ENCODE measurements around the gene PODXL2.
A peak's percentile ranks its signal among the peaks of the same experiment; 100 is the strongest.

The PODXL2 gene

DNA sequence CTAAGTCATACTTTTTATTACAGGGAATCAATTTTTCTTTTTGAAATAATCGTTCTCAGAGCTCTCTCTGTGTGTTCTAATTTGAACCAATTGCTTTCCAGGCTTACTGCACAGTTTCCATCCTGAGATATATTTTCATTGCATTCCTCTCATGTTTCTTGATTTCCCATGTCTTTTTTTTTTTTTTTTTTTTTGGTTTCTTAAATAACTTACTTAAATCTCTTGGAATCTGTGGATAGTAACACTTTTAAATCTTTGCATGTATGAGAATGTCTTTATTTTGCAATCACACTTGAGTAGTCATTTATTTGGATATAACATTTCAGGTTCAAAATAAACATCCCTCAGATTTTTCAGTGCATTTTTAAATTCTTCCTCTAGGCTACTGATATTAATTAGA, 29.2 kb downstream of the PODXL2 start:
- DNase-seq (ENCODE audit: low spot score) = no peak

DNA sequence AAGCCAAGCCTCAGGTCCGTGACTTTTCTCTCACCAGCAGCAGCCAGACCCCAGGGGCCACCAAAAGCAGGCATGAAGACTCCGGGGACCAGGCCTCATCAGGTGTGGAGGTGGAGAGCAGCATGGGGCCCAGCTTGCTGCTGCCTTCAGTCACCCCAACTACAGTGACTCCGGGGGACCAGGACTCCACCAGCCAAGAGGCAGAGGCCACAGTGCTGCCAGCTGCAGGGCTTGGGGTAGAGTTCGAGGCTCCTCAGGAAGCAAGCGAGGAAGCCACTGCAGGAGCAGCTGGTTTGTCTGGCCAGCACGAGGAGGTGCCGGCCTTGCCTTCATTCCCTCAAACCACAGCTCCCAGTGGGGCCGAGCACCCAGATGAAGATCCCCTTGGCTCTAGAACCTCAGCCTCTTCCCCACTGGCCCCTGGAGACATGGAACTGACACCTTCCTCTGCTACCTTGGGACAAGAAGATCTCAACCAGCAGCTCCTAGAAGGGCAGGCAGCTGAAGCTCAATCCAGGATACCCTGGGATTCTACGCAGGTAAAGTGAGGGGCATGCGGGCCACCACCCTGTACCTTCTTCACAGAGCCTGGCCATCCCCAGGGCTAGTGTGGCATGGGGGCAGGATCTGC, 31.8 kb downstream of the PODXL2 start:
- DNase-seq (ENCODE audit: low spot score) = peak; percentile 63

DNA sequence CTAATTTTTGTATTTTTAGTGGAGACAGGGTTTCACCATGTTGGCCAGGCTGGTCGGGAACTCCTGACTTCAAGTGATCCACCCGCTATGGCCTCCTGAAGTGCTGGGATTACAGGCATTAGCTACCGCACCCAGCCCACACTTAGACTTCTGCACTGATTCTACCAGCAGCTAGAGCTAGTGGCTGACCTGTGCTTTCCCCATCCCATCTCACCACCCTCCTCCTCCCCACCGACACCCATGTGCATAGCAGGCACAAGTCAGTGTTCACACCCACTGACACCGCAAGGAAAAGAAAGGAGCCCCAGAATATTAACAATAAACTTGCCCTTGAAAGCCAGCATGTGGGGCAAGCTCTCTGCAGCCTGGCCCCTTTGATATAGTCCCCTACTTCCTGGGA, 32.6 kb downstream of the PODXL2 start:
- DNase-seq (ENCODE audit: low spot score) = no peak

DNA sequence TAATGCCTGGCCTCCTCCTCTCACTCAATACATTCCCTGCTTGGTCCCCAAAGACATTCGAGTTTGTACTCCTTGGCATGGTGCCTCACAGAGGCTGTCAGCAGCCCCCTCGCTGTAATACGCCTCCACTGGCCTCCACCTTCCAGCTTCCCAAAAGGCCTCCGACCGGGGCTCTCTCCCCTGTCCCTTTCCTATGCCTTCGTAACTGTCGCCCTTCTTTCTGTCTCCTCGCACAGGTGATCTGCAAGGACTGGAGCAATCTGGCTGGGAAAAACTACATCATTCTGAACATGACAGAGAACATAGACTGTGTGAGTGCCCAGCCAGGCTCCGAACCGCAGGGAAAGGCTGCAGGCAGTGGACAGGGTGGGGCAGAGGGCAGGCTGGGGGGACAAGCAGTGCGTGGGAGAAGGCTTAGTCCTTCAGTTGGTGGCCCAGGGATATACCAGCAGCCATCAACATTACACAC, 33.0 kb downstream of the PODXL2 start:
- peak; percentile 48 for DNase-seq (ENCODE audit: low spot score)

DNA sequence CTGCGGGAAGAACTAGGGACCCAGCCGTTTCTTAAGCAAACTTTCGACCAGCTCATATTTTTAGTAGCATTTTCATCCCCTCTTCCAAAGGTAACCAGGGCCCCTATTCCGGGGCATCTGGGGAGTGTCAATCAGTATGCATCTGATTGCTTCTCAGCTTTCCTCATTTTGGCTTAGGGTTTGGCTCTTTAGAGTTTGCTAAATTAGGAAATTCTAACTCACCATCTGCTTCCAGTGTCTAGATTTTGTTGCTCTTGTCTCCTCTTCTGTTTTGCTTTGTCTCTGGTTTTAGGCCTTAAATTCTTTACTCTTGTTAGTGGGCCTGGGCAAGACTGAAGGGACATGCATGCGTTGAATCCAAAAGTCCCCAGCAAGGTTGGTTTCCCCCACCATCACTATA, 34.2 kb downstream of the PODXL2 start:
- DNase-seq (ENCODE audit: low spot score) = no peak

DNA sequence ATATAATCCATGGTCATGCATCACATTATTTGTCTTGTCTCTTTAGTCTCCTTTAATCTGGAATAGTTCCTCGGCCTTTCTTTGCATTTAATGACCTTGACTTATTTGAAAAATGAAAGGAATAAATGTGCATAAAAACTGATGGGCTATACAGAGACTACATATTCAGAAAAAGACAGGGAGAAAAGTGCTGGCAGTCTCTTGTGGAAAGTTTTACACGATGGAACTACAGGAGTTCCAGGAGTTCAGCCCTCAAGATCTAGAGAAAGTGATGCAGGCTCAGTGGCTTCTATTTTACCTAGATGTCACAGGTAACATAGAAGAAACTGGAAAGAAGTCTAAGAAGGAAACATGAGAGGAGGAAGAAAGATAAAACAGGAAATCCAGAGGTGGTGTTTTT, 36.2 kb downstream of the PODXL2 start:
- DNase-seq (ENCODE audit: low spot score) = no peak

DNA sequence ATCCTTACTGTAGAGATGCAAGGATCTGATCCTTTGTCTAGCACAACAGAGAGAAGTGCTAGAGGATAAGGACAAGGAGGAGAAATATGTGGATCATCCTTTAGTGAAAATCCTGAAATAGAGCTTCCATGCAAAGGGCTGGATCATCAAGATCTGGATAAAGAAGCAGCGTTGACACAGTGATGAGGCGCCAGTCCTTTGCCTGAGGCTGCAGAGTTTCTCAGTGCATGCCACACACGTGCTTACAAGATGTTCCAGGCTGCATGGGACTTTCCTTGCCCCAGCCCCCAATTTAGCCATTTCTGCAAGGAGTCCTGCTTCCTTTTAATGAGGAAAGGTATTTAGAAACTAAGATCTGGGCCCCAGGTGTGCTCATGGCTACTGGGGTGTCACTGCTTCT, 36.6 kb downstream of the PODXL2 start:
- DNase-seq (ENCODE audit: low spot score) = no peak

DNA sequence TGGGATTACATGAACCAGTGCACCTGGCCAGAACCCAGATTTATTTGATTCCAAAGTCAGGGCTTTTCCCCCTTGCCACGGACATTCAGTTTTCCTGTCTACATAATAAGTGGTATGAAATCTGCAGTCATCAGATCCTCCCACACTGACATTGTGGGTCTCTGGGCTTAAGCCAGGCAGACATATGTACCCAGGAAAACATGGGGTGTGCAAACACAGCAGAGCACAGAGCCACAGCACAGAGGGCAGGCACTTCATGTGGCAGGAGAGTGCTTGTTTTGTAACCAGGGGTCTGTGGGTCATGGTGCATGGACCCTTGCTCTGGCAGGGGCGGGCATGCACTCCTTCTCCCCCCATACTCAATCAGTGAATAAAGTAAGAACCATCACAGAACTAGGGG, 37.7 kb downstream of the PODXL2 start:
- peak; percentile 36 for DNase-seq (ENCODE audit: low spot score)

DNA sequence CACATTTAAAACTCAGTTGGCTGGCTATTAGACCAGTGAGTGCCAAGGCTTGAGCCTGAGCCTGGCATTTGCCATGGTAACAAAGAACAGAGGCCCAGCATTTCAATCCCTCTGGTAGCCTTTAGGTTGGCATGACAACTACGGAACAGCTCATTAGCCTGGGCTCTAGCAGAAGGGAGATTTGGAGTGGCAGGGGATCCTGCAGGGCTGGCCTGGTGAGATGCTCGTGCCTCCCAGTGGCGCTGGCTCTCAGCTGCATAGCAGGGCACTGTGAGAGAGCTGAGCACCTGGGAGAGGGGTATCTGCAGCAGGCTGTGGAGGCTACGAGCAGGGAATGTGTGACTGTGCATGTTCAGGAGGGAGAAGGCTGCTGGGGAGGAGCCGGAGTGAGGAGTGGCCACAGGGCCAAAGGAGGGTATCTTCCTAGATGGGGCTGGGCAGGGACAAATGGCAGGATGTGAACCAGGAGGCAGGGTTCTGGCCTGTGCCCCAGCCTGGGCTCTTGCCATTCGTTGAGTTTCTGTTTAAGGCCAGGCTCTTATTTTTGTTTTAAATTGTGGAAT, 38.2 kb downstream of the PODXL2 start:
- peak; percentile 42 for DNase-seq (ENCODE audit: low spot score)

DNA sequence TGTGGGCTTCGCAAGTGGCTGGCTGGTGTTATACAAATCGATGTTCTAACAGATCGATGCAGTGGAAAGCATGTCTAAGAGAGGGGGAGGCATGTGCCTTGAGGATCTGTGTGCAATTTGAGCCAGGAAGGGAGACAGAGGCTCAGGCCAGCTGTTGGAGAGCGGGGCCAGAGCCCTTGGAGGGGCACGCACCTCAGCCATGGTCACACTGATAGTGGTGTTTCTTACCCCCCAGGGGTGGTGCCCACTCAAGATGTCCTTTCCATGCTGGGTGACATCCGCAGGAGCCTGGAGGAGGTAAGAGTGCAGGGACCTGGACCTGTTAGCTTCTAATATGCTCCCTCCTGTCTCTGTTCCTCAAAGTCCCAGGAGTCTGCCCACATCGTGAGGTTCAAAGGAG, 39.9 kb downstream of the PODXL2 start:
- peak; percentile 47 for DNase-seq (ENCODE audit: low spot score)

DNA sequence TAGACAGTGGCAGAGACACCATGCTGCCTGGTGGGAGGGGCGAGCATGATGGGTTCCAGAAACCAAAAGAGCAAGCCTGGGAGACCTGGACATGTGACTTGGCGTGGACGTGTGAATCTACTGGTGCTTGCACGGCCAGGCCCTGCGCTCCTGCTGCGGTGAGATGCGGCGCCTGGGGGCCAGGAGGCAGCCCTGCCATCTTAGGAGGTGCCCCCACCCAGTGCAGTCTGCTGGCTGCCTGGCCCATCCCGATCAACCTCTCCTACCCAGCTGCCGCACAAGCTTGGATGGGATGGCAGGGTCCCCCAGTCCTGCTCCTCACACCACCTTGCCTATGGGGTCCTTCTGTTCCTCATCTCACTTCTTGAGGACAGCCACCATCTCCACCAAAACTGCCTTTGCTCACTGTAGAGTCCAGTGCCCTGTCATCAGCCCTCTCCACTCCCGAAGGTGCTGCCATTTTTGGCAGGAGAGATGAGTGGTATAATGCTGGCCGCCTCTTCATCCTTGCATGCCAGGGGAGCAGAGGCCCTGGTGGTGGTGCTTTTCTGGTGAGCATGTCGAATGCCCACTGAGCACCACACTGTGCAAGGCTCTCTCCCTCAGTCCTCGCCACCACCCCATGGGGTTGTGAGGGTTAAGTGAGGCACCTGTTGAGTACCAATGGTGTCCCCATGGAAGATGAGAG, 40.7 kb downstream of the PODXL2 start:
- peak; percentile 55 for DNase-seq (ENCODE audit: low spot score)

DNA sequence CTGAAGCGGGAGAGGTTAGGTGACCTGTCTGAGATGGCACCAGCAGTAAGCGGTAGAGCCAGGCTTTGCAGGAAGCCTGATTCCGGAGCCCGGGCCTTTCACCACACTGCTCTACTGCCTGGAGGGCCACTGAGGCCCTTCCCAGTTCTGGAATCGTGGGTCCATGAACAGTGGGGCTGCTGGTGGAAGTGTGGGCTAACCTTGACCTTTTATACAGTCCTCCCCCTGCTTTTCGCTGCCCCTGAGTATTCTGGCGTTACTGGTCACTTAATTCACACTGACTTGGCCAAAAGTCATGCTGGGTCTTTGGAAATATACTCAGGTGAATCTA, 41.2 kb downstream of the PODXL2 start:
- no peak for DNase-seq (ENCODE audit: low spot score)

DNA sequence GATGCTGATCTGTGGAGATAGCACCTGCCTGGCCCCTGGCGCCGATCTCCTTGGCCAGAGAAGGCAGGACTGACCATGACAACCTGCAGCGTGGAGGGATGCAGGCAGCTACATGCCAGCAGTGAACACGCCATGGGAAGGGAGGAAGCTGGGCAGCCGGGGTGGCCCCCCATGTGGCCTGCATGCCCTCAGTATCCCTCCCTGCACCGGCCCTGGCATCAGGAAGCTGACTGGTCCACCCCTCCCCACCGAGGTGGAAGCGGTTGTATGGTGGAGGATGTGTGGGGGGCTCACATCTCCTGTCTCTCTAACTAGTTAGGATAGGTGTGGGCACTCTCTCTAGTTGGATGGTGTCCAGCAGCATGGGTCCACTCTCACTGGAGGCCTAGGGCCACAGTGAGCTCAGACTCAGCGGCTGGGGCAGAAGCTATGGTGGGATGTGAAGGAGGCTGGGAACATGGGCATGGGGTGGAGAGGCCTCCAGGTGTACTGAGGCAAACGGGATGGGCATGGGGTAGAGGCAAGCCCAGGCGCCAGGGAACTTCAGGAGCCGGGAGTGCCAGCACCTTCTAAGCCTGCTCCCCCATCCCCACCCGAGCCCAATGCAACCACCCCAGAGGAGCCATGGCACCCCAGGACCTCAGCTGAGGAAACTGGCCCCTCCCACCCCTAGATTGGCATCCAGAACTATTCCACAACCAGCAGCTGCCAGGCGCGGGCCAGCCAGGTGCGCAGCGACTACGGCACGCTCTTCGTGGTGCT, 42.0 kb downstream of the PODXL2 start:
- DNase-seq (ENCODE audit: low spot score) = peak; percentile 45

DNA sequence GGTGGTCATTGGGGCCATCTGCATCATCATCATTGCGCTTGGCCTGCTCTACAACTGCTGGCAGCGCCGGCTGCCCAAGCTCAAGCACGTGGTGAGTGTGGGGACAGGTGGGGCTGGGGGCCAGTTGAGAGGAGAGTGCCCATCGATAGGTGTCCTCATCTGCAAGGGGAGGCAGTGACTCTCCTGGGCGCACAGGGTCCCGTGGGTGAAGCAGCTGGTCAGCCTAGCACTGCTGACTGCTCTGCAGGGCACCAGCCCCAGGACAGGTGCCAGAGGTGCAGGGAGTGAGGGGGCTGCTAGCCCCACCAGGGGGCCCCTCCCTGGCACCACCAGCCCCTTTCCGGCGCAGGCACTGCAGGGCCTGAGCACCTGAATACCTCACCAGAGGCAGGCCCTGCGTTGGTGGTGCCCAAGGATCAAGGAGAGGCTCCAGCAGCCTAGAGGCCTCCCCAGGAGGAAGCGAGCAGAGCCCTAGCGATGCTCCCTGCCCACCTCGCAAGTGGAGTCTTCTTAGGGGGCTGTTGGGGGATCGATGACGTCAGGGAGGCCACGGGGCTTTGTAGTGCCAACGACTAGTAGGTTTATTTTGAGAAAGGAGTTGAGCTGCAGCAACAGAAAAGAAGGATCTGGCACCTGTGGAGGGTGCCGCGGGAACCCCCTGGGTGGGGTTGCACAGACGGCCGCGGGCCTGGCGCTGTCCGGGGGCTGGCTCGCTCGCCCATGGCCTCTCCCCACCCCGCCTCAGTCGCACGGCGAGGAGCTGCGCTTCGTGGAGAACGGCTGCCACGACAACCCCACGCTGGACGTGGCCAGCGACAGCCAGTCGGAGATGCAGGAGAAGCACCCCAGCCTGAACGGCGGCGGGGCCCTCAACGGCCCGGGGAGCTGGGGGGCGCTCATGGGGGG, 42.8 kb downstream of the PODXL2 start:
- DNase-seq (ENCODE audit: low spot score) = peak; percentile 66

DNA sequence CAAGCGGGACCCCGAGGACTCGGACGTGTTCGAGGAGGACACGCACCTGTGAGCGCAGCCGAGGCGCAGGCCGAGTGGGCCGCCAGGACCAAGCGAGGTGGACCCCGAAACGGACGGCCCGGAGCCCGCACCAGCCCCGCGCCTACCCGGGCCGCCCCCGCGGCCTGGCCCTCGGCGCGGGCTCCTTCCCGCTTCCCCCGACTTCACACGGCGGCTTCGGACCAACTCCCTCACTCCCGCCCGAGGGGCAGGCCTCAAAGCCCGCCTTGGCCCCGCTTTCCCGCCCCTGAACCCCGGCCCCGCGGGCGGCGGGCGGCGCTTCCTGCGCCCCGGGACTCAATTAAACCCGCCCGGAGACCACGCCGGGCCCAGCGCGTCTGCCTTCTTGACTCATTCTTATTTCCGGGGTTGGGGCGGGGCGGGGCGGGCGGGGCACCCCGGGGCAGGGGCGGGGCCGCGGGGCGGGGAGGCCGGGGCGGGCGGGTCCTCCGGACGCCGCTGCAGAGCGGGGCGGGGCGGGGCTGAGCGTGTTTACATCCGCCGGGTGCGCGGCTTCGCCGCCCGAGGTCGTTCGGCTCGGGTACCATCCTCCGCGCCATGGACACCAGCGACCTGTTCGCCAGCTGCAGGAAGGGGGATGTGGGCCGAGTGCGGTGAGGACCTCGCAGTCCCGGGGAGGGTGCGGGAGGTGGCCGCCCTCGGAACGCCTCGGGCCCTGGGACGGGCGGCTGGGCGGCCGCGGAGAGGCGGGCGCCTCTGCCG, 43.6 kb downstream of the PODXL2 start, which contains the start of gene ABTB1:
Gene ABTB1 (plus strand): TSS at position 524 of the 762 bp plus-strand sequence. CDS start 74 bp downstream, at position 598.
- peak; percentile 90 for DNase-seq (ENCODE audit: low spot score)

DNA sequence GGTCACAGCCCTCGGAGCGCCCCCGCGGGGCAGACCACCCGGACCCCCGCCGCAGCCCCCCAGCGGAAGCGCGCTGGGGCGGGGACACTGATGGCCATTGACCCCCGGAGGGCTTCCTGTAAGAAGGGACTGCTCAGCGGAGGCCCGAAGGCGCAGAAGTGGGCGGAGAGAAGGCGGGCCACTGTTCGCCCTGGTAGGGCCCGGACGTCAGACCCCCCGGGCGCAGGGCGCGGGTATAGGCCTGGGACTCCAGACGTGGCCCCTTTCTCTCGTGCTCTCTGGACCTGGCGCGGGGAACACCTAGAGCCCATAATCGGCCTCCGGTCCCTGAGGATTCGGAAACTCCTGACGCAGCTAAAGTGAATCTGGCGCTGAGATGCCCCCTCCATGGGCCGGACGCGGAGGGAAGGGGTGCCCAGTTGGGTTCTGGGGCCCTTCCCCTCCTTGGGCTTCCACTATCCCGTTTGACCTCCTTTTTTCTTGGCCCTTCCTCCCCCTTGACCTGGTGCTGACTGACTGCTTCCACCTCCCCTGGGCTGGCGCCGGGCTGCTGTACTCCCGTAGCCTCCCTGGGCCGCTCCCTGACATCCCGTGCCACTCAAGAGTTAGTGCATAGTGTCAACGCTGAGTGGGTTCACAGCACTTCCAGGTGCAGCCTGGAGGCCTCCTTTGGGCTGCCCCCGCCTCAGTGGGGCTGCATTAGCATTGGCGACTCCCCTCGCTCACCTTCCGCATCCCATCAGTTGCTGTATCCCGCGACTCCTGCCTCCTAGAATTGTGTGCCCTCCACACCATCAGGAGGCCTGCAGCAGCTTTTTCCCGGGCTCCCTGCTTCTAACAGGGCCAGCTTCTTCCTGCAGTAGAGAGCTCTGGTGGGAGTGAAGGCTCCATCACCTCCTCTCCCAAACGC, 44.5 kb downstream of the PODXL2 start:
- peak; percentile 72 for DNase-seq (ENCODE audit: low spot score)

DNA sequence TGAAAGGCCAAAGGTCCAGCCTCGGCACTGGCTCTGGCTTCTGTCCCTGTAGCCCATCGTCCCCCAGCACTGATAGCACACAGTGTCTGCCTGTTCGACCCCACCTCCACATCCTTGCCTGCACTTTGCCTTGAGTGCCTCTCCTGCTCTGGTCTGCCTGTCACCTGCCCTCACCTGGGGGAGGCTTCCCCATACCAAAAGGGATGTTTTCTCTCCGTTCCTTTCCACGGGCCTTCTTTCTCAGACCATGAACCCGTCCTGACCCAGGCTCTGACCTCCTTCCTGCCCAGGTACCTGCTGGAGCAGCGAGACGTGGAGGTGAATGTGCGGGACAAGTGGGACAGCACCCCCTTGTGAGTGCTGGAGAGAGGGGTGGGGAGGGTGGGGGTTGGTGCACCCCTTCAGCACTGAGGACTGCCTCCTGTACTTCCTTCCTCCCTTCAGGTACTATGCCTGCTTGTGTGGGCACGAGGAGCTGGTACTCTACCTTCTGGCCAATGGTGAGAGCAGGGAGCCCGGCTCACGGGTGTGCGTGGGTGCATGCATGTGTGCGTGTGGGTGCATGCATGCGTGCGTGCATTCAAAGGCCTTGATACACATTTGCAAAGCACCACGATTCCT, 45.2 kb downstream of the PODXL2 start:
- peak; percentile 57 for DNase-seq (ENCODE audit: low spot score)

DNA sequence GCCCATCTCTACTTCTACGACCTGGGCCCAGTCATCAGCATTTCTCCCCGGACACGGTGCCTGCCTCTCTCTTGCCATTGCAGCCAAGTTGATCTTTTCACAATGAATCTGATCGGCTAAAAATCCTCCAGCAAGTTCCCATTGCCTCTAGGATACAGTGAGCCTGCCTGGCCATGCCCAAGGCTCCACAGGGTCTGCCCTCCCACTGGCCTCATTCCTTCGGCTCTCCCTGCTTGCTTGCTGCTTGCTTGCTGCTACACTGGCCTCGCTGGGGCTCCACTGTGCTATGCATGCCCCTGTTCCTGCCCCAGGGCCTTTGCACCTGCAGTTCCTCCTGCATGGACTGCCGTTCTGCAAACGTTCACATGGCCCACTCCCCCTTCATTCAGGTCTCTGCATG, 45.8 kb downstream of the PODXL2 start:
- DNase-seq (ENCODE audit: low spot score) = no peak

DNA sequence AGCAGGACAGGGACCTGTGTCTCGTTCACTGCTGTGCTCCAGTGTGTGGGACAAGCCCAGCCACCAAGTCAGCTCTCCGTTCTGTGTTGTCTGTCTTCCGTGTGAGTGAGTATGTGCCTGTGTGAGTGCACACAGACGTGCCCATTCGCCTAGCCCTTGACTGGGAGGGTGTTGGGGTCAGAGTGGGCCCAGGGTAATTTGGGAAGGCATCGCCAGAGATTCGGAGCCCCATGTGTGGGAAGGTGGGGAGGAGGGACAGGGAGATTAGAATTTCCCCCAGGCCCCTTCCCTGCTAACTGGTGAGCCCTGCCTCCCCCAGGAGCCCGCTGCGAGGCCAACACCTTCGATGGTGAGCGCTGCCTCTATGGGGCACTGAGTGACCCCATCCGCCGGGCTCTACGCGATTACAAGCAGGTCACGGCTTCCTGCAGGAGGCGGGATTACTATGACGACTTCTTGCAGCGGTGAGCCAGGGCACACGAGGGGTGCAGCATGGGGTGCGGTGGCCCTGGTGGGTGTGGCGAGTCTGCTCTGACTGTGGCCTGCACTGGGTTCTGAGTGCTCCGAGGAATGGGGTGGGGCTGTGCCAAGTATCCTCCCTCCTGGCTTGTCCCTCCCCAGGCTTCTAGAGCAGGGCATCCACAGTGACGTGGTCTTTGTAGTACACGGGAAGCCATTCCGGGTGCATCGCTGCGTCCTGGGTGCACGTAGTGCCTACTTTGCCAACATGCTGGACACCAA, 46.8 kb downstream of the PODXL2 start:
- DNase-seq (ENCODE audit: low spot score) = peak; percentile 60

All from left forelimb (tissue), 1 donor.